GM12892 (cell line): ENCODE results near the gene RPP14.
"Not testable (repeated sequence)": the region's sequence is repeated elsewhere in the genome, so short reads cannot be mapped to it uniquely, and the experiment has no call there.

Experiments
- DNase-seq: peaks from one replicate; pipeline ENCODE4 v3.0.0; 2011; ENCODE audit not compliant: insufficient read length
- FAIRE-seq: peaks from 2 replicates; lab custom pipeline; 2011; peaks lifted over from hg19 to GRCh38; lab: Jason Lieb, UNC
- POLR2A ChIP-seq: IDR thresholded peaks from 2 replicates; pipeline ENCODE4 v1.6.1; 2011; ENCODE audit warnings: low read depth, low read length, control low read depth
- POLR2AphosphoS5 ChIP-seq: IDR thresholded peaks from 2 replicates; pipeline ENCODE4 v1.6.1; 2011; ENCODE audit warnings: low read depth, low read length, control low read depth
- TAF1 ChIP-seq: IDR thresholded peaks from 2 replicates; pipeline ENCODE4 v1.6.1; 2011; ENCODE audit warnings: low read depth, mild to moderate bottlenecking, control low read depth, low read length, borderline replicate concordance

RPP14 gene

DNA sequence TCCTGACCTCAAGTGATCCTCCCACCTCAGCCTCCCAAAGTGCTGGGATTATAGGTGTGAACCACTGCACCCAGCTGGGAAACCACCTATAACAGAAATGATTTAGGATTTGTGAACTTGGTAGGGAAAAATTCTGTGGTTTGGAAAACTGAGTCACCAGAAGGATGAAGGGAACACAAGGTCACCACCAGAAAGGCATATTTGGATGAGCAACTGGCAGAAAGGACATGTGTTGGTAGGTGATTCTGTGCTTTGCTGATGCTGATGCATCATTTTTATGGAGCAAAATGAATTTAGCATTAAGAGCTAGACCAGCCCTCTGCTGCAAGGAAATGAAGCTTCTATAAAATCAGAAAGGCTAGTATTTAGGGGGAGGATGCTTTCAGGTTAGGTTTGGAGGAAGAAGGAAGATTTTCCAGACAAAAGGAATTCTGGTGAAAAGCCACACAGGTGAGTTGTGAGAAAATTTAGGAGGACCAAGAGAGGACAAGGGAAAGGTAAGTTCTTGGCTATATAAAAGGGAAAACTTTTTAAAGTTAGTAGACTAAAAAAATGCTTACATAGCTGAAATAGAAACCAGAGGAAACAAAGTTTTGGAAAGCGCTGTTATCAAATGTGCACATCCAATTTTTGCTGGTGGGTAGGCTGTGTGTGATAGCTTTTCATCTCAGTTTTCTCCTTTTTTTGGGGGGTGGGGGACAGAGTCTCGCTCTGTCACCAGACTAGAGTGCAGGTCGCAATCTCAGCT is 30.3 kb downstream of the RPP14 start:
- FAIRE-seq, result no peak
- DNase-seq, result no peak

DNA sequence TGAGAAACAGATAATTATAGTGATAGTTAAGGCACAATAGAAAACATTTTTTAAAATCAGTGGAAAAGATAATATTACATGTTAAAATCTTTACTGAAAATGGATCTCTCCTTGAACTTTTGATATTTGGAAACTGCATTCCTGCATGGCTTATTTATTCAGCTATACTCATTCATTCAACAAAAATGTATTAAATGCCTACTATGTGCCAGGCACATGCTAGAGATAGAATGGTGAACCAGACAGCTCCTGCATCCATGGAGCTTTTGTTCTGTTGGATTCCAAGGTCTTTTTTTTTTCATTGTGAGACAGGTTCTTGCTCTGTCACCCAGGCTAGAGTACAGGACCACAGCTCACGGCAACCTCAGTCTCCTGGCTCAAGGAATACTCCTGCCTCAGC is 31.1 kb downstream of the RPP14 start:
- TF ChIP-seq POLR2AphosphoS5 (no peak), TAF1 (no peak), POLR2A (no peak)
- FAIRE-seq, result no peak
- no peak for DNase-seq

More for the DNA sequence above, 30.3 kb downstream of the RPP14 start:
- TF ChIP-seq TAF1 (no peak), POLR2AphosphoS5 (no peak), POLR2A (no peak)

DNA sequence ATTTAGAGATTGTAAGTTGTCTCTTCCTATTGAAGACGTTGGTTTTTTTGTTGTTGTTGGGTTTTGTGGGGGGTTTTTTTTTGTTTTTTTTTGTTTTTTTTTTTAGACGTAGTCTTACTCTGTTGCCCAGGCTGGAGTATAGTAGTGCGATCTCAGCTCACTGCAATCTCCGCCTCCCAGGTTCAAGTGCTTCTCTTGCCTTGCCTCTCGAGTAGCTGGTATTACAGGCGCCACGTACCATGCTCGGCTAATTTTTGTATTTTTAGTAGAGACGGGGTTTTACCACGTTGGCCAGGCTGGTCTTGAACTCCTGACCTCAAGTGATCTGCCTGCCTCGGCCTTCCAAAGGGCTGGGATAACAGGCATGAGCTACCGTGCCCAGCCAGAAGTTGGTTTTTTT is 33.1 kb downstream of the RPP14 start:
- DNase-seq, FAIRE-seq: not testable (repeated sequence)

DNA sequence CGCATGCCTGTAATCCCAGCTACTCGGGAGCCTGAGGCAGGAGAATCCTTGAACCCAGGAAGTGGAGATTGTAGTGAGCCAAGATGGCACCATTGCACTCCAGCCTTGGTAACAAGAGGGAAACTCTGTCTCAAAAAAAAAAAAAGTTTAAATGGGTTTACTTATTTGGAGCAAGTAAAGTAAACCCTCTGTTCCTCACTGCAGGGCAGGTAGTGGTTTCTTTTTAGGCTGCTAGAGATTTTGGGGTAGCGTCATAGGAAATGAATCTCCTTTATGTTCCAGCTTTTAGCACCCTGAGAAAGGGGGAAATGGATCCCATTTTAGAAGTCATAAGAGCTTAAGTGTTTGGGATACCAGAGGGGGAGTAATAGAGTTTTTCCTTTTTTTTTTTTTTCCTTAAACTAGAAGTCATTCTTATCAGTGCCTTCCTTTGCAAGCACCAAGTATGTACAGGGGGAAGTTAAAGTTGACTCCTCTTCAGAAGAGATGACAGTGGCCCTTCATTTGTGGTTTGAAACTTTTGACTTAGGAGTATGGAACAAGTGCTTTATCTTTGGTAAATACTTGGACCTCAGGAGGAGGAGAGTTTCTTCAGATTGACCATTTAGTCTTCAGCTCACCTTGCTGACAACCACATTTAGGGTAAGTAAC is 34.7 kb downstream of the RPP14 start:
- DNase-seq (no peak), FAIRE-seq (peak; percentile 68)
- no peak for TF ChIP-seq POLR2AphosphoS5
- no peak for TF ChIP-seq TAF1
- no peak for TF ChIP-seq POLR2A

DNA sequence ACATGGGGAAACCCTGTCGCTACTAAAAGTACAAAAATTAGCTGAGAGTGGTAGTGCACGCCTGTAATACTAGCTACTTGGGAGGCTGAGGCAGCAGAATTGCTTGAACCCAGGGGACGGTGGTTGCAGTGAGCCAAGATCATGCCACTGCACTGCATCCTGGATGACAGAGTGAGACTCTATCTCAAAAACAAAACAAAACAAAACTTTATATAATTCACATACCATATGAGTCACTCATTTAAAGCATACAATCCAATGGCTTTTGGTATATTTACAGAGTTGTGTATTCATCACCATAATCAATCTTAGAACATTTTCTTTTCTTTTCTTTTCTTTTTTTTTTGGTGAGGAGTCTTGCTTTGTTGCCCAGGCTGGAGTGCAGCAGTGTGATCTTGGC is 35.3 kb downstream of the RPP14 start:
- TF ChIP-seq POLR2A, result no peak
- TF ChIP-seq TAF1, result no peak
- no peak for TF ChIP-seq POLR2AphosphoS5
- DNase-seq, result no peak
- FAIRE-seq, result peak; percentile 40

DNA sequence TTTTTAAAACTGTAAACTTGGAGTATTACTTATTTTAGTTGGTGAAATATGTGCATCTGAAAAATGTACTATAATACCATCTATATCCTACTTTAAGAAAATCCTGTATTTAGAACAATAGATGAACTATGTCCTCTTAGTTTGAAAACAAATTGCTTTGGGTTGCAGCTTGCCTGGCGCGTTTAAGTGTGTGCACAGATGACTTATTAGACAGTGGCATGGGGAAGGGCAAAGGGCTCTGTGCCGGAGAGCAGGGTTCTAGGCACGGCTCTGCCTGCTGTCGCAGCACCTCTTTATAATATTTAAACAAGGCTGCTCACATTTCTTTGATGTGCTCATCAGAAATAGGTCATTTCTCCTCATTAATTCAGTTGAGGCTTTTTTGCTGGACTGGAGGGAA is 36.6 kb downstream of the RPP14 start:
- DNase-seq (no peak), FAIRE-seq (no peak)
- no peak for TF ChIP-seq POLR2AphosphoS5
- no peak for TF ChIP-seq TAF1
- TF ChIP-seq POLR2A, result no peak

DNA sequence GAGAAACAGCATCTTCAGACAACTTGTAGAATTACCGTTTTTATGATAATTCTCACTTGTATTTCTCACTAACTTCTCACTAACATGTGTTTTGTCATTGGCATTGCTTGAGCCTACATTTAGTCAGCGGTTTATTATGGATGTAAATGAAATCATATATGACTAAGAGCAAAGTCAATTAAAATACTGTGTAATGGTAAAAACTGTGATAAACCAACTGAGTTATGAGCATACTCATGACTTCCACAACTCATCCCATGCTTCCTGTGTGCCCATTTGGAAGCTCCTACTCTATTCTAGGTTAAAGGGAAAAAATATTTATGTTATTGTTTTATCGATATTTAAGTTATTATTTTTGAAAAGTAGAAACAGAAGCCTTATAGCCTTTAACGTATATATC is 39.4 kb downstream of the RPP14 start:
- FAIRE-seq, result no peak

DNA sequence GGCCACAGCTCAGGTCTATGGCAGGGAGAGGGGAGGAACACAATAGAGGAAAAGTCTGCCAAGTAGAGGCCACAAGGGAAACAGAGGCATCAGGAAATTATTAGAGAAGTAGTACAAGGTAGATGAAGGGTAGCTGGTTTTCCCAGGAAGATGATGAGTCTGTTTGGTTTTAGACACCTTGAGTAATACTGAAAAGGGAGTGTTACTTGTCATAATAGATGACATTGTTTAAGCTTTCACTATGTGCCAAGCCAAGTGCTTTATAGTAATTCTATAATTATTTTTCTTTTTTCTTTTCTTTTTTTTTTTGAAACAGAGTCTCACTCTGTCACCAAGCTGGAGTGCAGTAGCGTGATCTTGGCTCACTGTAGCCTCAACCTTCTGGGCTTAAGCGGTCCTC is 40.3 kb downstream of the RPP14 start:
- DNase-seq, result no peak
- no peak for FAIRE-seq
- no peak for TF ChIP-seq POLR2AphosphoS5
- no peak for TF ChIP-seq TAF1

More for the DNA sequence above, 39.4 kb downstream of the RPP14 start:
- no peak for DNase-seq
- TF ChIP-seq POLR2A (no peak), POLR2AphosphoS5 (no peak), TAF1 (no peak)

DNA sequence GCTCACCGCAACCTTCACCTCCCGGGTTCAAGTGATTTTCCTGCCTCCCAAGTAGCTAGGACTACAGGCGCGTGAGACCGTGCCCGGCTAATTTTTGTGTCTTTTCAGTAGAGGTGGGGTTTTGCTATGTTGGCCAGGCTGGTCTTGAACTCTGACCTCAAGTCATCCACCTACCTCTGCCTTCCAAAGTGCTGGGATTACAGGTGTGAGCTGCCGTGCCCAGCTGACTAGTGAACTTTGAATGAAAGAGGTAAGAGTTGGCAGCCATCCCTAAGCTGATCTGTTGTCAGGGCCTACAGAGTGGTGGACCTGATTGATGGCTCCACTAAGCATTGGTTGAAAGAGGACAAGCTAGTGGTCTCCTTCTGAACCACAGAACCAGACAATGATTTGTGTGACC is 41.9 kb downstream of the RPP14 start:
- FAIRE-seq (no peak), DNase-seq (no peak)
- TF ChIP-seq POLR2A (no peak), POLR2AphosphoS5 (no peak), TAF1 (no peak)

DNA sequence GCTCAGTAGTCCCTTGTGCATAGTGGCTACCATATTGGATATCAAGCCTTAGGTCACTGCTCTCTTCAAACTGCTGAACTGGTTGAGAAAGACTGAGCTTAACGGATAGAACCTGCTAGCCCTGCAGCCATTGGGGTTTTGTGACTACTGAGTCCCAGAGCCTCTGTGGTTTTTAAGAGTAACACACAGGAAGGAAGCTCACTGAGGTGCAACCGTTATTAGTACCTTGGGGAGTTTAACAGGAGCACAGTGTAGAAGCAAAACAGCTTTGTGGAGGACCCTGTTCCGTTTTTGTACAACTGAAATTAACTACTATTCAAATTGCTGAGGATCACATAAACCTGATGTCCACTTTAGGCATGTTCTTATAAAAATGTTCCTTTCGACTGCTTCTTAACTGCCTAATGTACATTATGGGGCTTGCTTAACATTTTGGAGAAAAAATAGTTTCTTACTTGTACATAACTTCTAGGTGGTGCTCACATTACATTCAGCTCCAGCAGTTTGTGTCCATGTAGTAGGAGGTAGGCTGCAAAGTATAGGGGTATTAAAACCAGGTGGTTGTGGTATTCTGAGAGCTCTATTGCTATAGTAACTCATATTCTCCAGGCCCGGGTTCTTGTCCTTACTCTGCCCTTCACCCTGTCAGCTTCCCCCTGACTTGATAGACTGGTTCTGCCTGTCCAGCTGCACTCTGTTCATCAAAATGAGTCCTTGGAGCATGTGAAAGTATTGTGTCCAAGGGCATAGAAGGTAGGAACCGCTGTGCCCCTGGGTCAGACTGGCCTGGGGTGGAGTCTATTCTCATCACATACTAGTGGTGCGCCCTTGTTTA is 44.0 kb downstream of the RPP14 start:
- TF ChIP-seq POLR2AphosphoS5, result no peak
- TF ChIP-seq POLR2A, result peak; percentile 38; the same call in 1 of the 2 replicates
- FAIRE-seq (peak; percentile 96), DNase-seq (no peak)

DNA sequence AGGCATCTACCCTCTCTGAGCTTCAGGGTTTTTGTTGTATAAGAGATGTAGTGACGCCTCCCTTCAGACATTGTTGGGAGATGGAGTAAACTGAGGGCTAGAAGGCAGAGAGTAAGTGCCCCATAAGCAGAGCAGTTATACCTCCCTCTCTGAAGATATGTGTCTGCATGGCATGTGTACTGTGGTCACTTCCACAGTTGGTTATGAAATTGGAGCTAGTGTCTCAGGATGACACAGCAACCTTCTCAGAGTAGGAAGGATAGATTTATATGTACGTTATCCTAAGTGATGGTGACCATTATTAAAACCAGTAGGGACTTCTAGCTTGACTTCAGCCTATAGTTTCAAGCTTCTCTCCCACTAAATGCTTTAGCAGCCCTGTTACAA is 44.6 kb downstream of the RPP14 start:
- no peak for TF ChIP-seq POLR2A
- TF ChIP-seq POLR2AphosphoS5, result no peak
- TF ChIP-seq TAF1, result no peak
- FAIRE-seq (no peak), DNase-seq (no peak)

DNA sequence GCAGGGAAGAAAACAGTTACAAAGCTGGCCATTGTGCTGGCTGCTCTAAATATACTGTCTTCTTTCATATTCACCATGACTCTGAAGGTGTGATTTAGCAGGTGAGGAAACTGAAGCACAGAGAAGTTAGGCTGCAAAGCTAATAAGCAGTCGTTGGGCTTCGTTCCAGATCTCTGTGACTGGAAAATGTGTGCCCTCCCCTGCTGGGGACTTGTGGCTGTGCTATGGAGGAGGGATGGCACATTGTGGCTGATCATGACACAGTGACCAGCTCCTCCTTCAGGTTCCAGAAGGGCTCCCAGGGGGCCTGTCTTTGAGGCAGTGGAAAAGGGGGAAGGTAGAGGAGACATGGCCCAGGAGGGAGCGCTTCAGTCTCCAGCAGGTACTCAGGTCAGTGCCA is 45.9 kb downstream of the RPP14 start:
- DNase-seq (no peak), FAIRE-seq (no peak)
- TF ChIP-seq POLR2A, result no peak
- TF ChIP-seq TAF1, result no peak
- TF ChIP-seq POLR2AphosphoS5, result no peak

DNA sequence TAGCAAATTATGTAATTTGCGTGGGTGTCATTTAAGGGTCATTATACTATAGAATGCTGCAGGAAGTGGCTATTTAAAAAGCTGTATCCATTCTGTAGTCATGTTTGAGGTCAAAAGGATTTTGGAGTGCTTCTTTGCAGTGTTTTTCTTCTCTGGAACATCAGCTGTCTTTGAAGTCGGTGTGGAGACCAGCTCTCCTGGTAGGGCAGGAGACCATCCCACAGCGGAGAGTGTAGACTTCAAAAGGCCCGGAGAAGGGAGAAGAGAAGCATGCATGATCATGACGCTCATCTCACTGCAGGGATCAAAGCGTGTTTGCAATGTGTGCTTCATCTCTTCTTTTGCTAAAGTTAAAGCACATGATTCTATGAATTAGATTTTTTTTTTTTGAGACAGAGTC is 46.6 kb downstream of the RPP14 start:
- no peak for DNase-seq
- no peak for FAIRE-seq
- no peak for TF ChIP-seq POLR2AphosphoS5
- TF ChIP-seq TAF1, result no peak
- no peak for TF ChIP-seq POLR2A
